Measurements from ENCODE around the gene CNTN1.

GRCh38 chr12:40716037-40716436 is 23.8 kb downstream of the CNTN1 start:
- no peak for TF ChIP-seq CTCF (IDR thresholded peaks at IDR 0.05)
- TF ChIP-seq POLR2A (IDR thresholded peaks at IDR 0.05), result no peak

Measured in testis (tissue), 2 donors.